ENCODE results near the gene ERICH3.

GRCh38 chr1:74613894-74614293 is 59.7 kb downstream of the ERICH3 start:
- TF ChIP-seq CTCF (IDR thresholded peaks at IDR 0.05) (no peak), EZH2 (IDR thresholded peaks at IDR 0.05) (no peak)

All from neural progenitor cell (in vitro differentiated cells).